Fibroblast of lung (primary cell): ENCODE data around the gene FCSK. TPM values are rescaled to one million over a fixed set of nuclear protein-coding genes. Genes with fewer than 3 reads are reported as not detected.
"Not testable (repeated sequence)": the region's sequence is repeated elsewhere in the genome, so short reads cannot be mapped to it uniquely, and the experiment has no call there.

Experiments
- DNase-seq, 2 donors: peaks; one replicate each; pipeline versions ENCODE4 v3.0.0 to v3.0.0-alpha.2; 2010; ENCODE audit warnings: low read depth in 2 of 2
- H2AFZ ChIP-seq: 2 replicates; pipeline ENCODE4 v1.5.1; 2012; ENCODE audit warnings: low read length, control low read depth, inconsistent platforms
- H3K27ac ChIP-seq: 2 replicates; pipeline ENCODE4 v1.5.1; 2011; ENCODE audit warnings: low read length, control low read depth; ENCODE audit not compliant: insufficient read depth
- H3K27me3 ChIP-seq: 2 replicates; pipeline ENCODE4 v1.5.1; 2011; ENCODE audit warnings: mild to moderate bottlenecking, low read length; ENCODE audit not compliant: control insufficient read depth, insufficient read depth
- H3K36me3 ChIP-seq: 2 replicates; pipeline ENCODE4 v1.5.1; 2011; ENCODE audit warnings: low read length; ENCODE audit not compliant: control insufficient read depth, insufficient read depth
- H3K4me1 ChIP-seq: 2 replicates; pipeline ENCODE4 v1.5.1; 2011; ENCODE audit warnings: low read length; ENCODE audit not compliant: control insufficient read depth, insufficient read depth; ENCODE audit errors: extremely low read depth
- H3K4me2 ChIP-seq: 2 replicates; pipeline ENCODE4 v1.5.1; 2011; ENCODE audit warnings: low read length, control low read depth; ENCODE audit not compliant: insufficient read depth; ENCODE audit errors: extremely low read depth
- H3K4me3 ChIP-seq, 4 experiments: fragments of 200-600 bp in 1 of 4; sonication (generic) in 1 of 4; replicated peaks in 1 of 4; 2 replicates each; pipeline ENCODE4 v1.5.1; 2011 to 2016; ENCODE audit warnings: low read length in 4 of 4, low read depth in 3 of 4, mild to moderate bottlenecking in 3 of 4, control low read depth in 2 of 4, inconsistent platforms in 1 of 4, mixed read lengths in 1 of 4; ENCODE audit not compliant: insufficient read depth in 1 of 4; ENCODE audit errors: control extremely low read depth in 1 of 4
- H3K79me2 ChIP-seq: 2 replicates; pipeline ENCODE4 v1.5.1; 2012; ENCODE audit warnings: mild to moderate bottlenecking, low read length, inconsistent platforms; ENCODE audit not compliant: control insufficient read depth, insufficient read depth
- H3K9ac ChIP-seq: 2 replicates; pipeline ENCODE4 v1.5.1; 2011; ENCODE audit warnings: mild to moderate bottlenecking, low read length, control low read depth; ENCODE audit not compliant: insufficient read depth
- H3K9me3 ChIP-seq: 2 replicates; pipeline ENCODE4 v1.5.1; 2012; ENCODE audit warnings: low read depth, low read length; ENCODE audit not compliant: control insufficient read depth, insufficient read depth
- H4K20me1 ChIP-seq: 2 replicates; pipeline ENCODE4 v1.5.1; 2011; ENCODE audit warnings: low read length; ENCODE audit not compliant: control insufficient read depth, insufficient read depth; ENCODE audit errors: extremely low read depth
- EZH2 ChIP-seq: IDR thresholded peaks from 2 replicates; pipeline ENCODE4 v1.5.1; 2012; ENCODE audit warnings: low read length, control low read depth, mild to moderate bottlenecking; ENCODE audit errors: missing control alignments
- polyA plus RNA-seq, 2 donors: library from polyadenylated mRNA; depleted of rRNA in 1 of 2; stranded (reverse) in 1 of 2; unstranded in 1 of 2; fragments of >200 nt; gene quantifications; 2 replicates each; pipeline ENCODE4 v1.2.1, GENCODE V29; 2011 to 2012; ENCODE audit warnings: missing spikeins in 1 of 2
- total RNA-seq: library from RNA; depleted of rRNA; stranded (reverse); fragments of >200 nt; gene quantifications from 2 replicates; pipeline ENCODE4 v1.2.1, GENCODE V29; 2014
- TF ChIP-seq, protein P1 (sequence below), 2 donors: IDR thresholded peaks in 1 of 2; conservative IDR thresholded peaks in 1 of 2; 1 replicate in 1 of 2; 2 replicates in 1 of 2; pipeline ENCODE4 v1.5.1; 2011 to 2012; ENCODE audit warnings: low read length in 2 of 2, control low read depth in 1 of 2, inconsistent platforms in 1 of 2, low read depth in 1 of 2, mild to moderate bottlenecking in 1 of 2

Gene FCSK
- total and polyA plus RNA-seq, 2 donors (not counting 1 experiment from before 2014, with no cell fraction given), result 4.9 to 13.5 TPM

DNA sequence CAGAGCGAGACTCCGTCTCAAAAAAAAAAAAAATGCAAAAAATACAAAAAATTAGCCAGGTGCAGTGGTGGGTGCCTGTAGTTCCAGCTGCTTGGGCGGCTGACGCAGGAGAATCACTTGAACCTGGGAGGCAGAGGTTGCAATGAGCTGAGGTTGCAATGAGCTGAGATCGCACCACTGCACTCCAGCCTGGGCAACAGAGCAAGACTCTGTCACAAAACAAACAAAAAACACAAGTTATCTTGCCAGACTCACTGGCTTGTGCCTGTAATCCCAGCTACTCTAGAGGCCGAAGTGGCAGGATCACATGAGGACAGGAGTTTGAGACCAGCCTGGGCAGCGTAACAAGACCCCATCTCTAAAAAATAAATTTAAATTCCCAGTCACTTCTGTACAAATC, 12.1 kb upstream of the FCSK start:
- no peak for DNase-seq
- TF ChIP-seq, protein P1, sequence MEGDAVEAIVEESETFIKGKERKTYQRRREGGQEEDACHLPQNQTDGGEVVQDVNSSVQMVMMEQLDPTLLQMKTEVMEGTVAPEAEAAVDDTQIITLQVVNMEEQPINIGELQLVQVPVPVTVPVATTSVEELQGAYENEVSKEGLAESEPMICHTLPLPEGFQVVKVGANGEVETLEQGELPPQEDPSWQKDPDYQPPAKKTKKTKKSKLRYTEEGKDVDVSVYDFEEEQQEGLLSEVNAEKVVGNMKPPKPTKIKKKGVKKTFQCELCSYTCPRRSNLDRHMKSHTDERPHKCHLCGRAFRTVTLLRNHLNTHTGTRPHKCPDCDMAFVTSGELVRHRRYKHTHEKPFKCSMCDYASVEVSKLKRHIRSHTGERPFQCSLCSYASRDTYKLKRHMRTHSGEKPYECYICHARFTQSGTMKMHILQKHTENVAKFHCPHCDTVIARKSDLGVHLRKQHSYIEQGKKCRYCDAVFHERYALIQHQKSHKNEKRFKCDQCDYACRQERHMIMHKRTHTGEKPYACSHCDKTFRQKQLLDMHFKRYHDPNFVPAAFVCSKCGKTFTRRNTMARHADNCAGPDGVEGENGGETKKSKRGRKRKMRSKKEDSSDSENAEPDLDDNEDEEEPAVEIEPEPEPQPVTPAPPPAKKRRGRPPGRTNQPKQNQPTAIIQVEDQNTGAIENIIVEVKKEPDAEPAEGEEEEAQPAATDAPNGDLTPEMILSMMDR (conservative IDR thresholded peaks at IDR 0.05 in 1 of 2, IDR thresholded peaks at IDR 0.05 in 1 of 2; ENCODE audit: low read depth in 1 of 2, low read length in 2 of 2), result no peak
- no peak for TF ChIP-seq EZH2
- no peaks in the 10 kb centered on the region for H3K9me3 ChIP-seq

DNA sequence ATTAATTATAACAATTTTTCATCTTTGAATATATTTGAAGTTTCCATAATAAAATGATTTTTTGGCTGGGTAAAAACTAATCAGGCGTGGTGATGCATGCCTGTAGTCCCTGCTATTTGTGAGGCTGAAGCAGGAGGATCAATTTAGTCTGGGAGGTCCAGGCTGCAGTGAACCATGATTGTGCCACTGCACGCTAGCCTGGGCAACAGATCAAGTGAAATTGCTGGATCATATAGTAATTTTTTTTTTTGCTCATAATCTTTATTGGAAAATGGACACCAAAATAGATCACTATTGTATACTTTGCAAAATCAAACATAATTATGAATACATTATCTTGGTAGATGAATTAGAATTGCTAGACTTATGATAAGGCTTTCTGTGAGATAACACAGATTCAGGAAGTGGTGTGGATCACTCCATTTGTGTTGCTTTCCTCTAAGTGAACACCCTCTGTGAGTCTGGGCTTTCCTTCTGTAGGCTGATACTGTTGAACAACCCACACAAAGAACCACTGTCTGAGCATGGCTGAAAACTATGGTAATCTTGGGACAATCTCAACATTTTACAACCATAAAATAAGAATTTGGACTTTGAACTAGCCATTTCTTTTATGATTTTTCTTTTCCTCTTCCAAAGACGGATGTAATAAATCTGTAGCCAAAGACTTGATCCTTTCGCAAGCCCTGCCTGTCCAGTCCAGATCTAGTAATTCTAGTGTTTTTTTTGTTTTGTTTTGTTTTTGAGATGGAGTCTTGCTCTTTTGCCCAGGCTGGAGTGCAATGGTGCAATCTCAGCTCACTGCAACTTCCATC, 9.9 kb upstream of the FCSK start:
- Histone ChIP-seq H2AFZ (no peak overlapping the region), H3K27ac (no peak overlapping the region), H3K9me3 (no peaks in the 10 kb centered on the region), H3K27me3 (no peaks in the 10 kb centered on the region), H3K36me3 (no peaks in the 10 kb centered on the region), H3K9ac (no peak overlapping the region), H3K4me3 (no peak overlapping the region), H4K20me1 (no peaks in the 10 kb centered on the region), H3K79me2 (no peaks in the 10 kb centered on the region), H3K4me2 (no peak overlapping the region), H3K4me1 (no peaks in the 10 kb centered on the region)
- DNase-seq, result no peak
- TF ChIP-seq EZH2, result no peak

More for the DNA sequence above, 12.1 kb upstream of the FCSK start:
- Histone ChIP-seq H3K4me1 (peaks cover 7% of the 10 kb centered on the region), H3K79me2 (peaks cover 6% of the 10 kb centered on the region), H2AFZ (no peak overlapping the region), H3K4me2 (no peak overlapping the region), H4K20me1 (no peaks in the 10 kb centered on the region), H3K9ac (no peak overlapping the region), H3K27ac (no peak overlapping the region), H3K4me3 (no peak overlapping the region), H3K27me3 (no peaks in the 10 kb centered on the region), H3K36me3 (no peaks in the 10 kb centered on the region)

DNA sequence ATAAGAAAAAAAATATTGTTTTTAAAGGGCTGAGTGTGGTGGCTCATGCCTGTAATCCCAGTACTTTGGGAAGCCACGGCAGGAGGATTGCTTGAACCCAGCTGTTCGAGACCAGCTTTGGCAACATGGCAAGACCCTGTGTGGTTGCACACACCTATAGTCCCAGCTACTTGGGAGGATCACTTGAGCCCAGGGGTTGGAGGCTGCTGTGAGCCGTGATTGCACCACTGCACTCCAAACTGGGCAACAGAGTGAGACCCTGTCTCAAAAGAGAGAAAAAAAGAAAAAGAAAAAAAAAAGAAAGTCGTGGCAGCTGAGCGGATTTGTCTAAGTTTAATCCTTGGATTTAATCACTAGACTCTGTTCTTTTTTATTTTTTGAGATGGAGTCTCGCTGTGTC, 6.3 kb upstream of the FCSK start:
- Histone ChIP-seq H4K20me1 (no peaks in the 10 kb centered on the region), H3K79me2 (no peaks in the 10 kb centered on the region), H2AFZ (no peak overlapping the region), H3K36me3 (no peaks in the 10 kb centered on the region), H3K9me3 (no peaks in the 10 kb centered on the region), H3K4me3 (no peak overlapping the region), H3K27me3 (no peaks in the 10 kb centered on the region), H3K9ac (no peak overlapping the region), H3K4me1 (no peaks in the 10 kb centered on the region), H3K27ac (no peak overlapping the region), H3K4me2 (no peak overlapping the region)
- DNase-seq, result no peak
- TF ChIP-seq, protein P1 (conservative IDR thresholded peaks at IDR 0.05 in 1 of 2, IDR thresholded peaks at IDR 0.05 in 1 of 2; ENCODE audit: low read depth in 1 of 2, low read length in 2 of 2), result no peak
- no peak for TF ChIP-seq EZH2

DNA sequence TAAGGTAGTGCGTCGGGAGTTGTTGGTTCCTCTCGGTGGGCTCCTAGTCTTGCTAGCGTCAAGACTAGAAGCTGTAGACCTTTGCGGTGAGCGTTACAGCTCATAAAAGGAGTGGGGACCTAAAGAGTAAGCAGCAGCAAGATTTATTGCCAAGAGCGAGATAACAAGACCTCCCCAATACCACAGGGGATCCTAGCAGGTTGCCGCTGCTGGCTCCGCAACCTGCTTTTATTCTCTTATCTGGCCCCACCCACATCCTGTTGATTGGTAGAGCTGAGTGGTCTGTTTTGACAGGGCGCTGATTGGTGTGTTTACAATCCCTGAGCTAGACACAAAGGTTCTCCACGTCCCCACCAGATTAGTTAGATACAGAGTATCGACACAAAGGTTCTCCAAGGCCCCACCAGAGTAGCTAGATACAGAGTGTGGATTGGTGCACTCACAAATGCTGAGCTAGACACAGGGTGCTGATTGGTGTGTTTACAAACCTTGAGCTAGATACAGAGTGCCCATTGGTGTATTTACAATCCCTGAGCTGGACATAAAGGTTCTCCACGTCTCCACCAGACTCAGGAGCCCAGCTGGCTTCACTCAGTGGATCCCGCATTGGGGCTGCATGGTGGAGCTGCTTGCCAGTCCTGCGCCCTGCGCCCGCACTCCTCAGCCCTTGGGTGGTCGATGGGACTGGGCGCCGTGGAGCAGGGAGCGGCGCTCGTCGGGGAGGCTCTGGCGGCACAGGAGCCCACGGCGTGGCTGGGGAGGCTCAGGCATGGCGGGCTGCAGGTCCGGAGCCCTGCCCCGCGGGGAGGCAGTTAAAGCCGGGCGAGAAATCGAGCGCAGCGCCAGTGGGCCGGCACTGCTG, 4.0 kb upstream of the FCSK start:
- not testable (repeated sequence) for H3K27me3 ChIP-seq, DNase-seq, H4K20me1 ChIP-seq, H3K79me2 ChIP-seq, H3K9ac ChIP-seq, H3K4me2 ChIP-seq, H3K9me3 ChIP-seq, H3K36me3 ChIP-seq, H2AFZ ChIP-seq, H3K4me1 ChIP-seq, H3K4me3 ChIP-seq, H3K27ac ChIP-seq

DNA sequence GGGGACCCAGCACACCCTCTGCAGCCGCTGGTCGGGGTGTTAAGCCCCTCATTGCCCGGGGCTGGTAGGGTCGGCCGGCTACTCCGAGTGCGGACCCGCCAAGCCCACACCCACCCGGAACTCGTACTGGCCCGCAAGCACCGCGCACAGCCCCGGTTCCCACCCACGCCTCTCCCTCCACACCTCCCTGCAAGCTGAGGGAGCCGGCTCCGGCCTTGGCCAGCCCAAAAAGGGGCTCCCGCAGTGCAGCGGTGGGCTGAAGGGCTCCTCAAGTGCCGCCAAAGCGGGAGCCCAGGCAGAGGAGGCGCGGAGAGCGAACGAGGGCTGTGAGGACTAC, 3.4 kb upstream of the FCSK start:
- H3K4me2 ChIP-seq, H3K9me3 ChIP-seq, H2AFZ ChIP-seq: not testable (repeated sequence)

More for the DNA sequence above, 3.4 kb upstream of the FCSK start:
- H4K20me1 ChIP-seq, DNase-seq, H3K4me3 ChIP-seq, H3K79me2 ChIP-seq, H3K27ac ChIP-seq, H3K27me3 ChIP-seq, H3K4me1 ChIP-seq, H3K36me3 ChIP-seq, H3K9ac ChIP-seq: not testable (repeated sequence)
